ENCODE results near the gene WDFY1. TPM values are rescaled to one million over a fixed set of nuclear protein-coding genes. Genes with fewer than 3 reads are reported as not detected.

WDFY1 gene
- total RNA-seq, 1 donor from 2014 or later, result 92.7 TPM

GRCh38 chr2:223970343-223971128 lies 25.4 kb upstream of the WDFY1 start:
- Histone ChIP-seq H3K27me3 (ENCODE audit: control insufficient read depth, insufficient read depth, low read length) (no peaks in the 10 kb centered on the region), H3K36me3 (ENCODE audit: control insufficient read depth, insufficient read depth, low read length) (no peaks in the 10 kb centered on the region)

GRCh38 chr2:223969856-223970255 lies 24.7 kb upstream of the WDFY1 start:
- Histone ChIP-seq H3K36me3 (ENCODE audit: control insufficient read depth, insufficient read depth, low read length) (no peaks in the 10 kb centered on the region), H3K27me3 (ENCODE audit: control insufficient read depth, insufficient read depth, low read length) (no peaks in the 10 kb centered on the region), H3K4me3 (ENCODE audit: low read depth, low read length) (no peak overlapping the region)
- FAIRE-seq, result no peak
- no peak for TF ChIP-seq CTCF (IDR thresholded peaks at IDR 0.05; ENCODE audit: insufficient read depth, low read length, severe bottlenecking)
- peak; percentile 51 for DNase-seq (ENCODE audit: low read depth)

More at GRCh38 chr2:223970343-223971128, 25.4 kb upstream of the WDFY1 start:
- peak; percentile 67 for TF ChIP-seq CTCF (IDR thresholded peaks at IDR 0.05; ENCODE audit: insufficient read depth, low read length, severe bottlenecking)
- DNase-seq (ENCODE audit: low read depth) (peak; percentile 66), FAIRE-seq (no peak)
- H3K4me3 ChIP-seq (ENCODE audit: low read depth, low read length), result no peak overlapping the region

- FAIRE-seq, result no peak
- Histone ChIP-seq H3K27me3 (ENCODE audit: control insufficient read depth, insufficient read depth, low read length) (no peaks in the 10 kb centered on the region), H3K4me3 (ENCODE audit: low read depth, low read length) (no peak overlapping the region), H3K36me3 (ENCODE audit: control insufficient read depth, insufficient read depth, low read length) (no peaks in the 10 kb centered on the region)
- TF ChIP-seq CTCF (IDR thresholded peaks at IDR 0.05; ENCODE audit: insufficient read depth, low read length, severe bottlenecking), result no peak
- no peak for DNase-seq (ENCODE audit: low read depth)
Observed at GRCh38 chr2:223969315-223969714, 24.2 kb upstream of the WDFY1 start.

DNA sequence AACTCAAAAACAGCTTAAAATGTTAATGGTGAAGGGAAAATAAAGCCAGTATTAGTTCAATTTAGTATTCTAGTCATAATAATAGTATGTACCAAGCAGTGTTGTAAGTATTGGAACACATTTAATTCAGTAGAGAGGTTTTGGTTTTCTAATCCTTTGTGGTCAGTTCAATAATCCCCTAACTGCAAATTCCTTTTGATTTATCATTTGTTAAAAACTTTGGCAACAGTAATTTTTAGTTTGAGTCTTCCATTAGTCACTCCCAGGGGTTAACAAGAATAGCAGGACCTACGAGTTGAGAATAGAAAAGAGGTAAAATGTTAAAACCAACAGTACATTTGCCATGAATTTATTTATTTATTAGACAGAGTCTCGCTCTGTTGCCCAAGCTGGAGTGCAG lies 22.8 kb upstream of the WDFY1 start:
- Histone ChIP-seq H3K4me3 (ENCODE audit: low read depth, low read length) (no peak overlapping the region), H3K36me3 (ENCODE audit: control insufficient read depth, insufficient read depth, low read length) (peaks cover 1% of the 10 kb centered on the region), H3K27me3 (ENCODE audit: control insufficient read depth, insufficient read depth, low read length) (no peaks in the 10 kb centered on the region)
- TF ChIP-seq CTCF (IDR thresholded peaks at IDR 0.05; ENCODE audit: insufficient read depth, low read length, severe bottlenecking), result no peak
- no peak for DNase-seq (ENCODE audit: low read depth)
- FAIRE-seq, result no peak

- no peak for FAIRE-seq
- Histone ChIP-seq H3K4me3 (ENCODE audit: low read depth, low read length) (no peak overlapping the region), H3K27me3 (ENCODE audit: control insufficient read depth, insufficient read depth, low read length) (no peaks in the 10 kb centered on the region), H3K36me3 (ENCODE audit: control insufficient read depth, insufficient read depth, low read length) (peaks cover 6% of the 10 kb centered on the region)
- TF ChIP-seq CTCF (IDR thresholded peaks at IDR 0.05; ENCODE audit: insufficient read depth, low read length, severe bottlenecking), result no peak
- DNase-seq (ENCODE audit: low read depth), result no peak
Observed at GRCh38 chr2:223959688-223960087, 14.6 kb upstream of the WDFY1 start.

Measured in bronchial epithelial cell (primary cell).